IMR-90 (cell line): Measurements from ENCODE around the gene CDH23. TPM values are rescaled to one million over a fixed set of nuclear protein-coding genes. Genes with fewer than 3 reads are reported as not detected.

Source experiments
- ATAC-seq: fragments of 200-7000 bp; cut with Tn5 transposase; 2 replicates; pipeline ENCODE4 v1.9.1; 2020; ENCODE audit warnings: low read depth, mild to moderate bottlenecking, moderate library complexity
- BruUV-seq: library from RNA; stranded (reverse); fragments of 400-500 nt; replicated peaks from 2 replicates; lab custom pipeline; 2021; lab: Mats Ljungman, UMichigan
- CTCF ChIA-PET: fragments of 300-600 bp; formaldehyde crosslinking; extraction: SDS; loops from one replicate; lab custom pipeline; 2021; ENCODE audit warnings: antibody characterized with exemption; lab: Yijun Ruan, JAX
- POLR2A ChIA-PET: fragments of 300-600 bp; sonication (Branson Sonifier 250); formaldehyde crosslinking; loops from one replicate; lab custom pipeline; 2022; ENCODE audit warnings: antibody characterized with exemption; ENCODE audit not compliant: unreplicated experiment; lab: Charles Lee
- DNase-seq: peaks from one replicate; pipeline ENCODE4 v3.0.0; 2013
- H2AFZ ChIP-seq: replicated peaks from 2 replicates; pipeline ENCODE3; 2013; ENCODE audit warnings: low read length, mild to moderate bottlenecking; ENCODE audit not compliant: poor library complexity
- H2AK5ac ChIP-seq: 2 replicates; pipeline ENCODE4 v1.6.1; 2013; ENCODE audit warnings: low read depth, low read length, inconsistent platforms
- H2AK9ac ChIP-seq: replicated peaks from 2 replicates; pipeline ENCODE3; 2013; ENCODE audit warnings: mild to moderate bottlenecking, low read depth, low read length, moderate library complexity; ENCODE audit not compliant: poor library complexity
- H2BK120ac ChIP-seq: 2 replicates; pipeline ENCODE4 v1.6.1; 2013; ENCODE audit warnings: low read depth, low read length, inconsistent platforms
- H2BK15ac ChIP-seq: 3 replicates; pipeline ENCODE4 v1.6.1; 2013; ENCODE audit warnings: low read depth, low read length, inconsistent platforms
- H2BK20ac ChIP-seq: 2 replicates; pipeline ENCODE4 v1.6.1; 2013; ENCODE audit warnings: low read depth, mild to moderate bottlenecking, inconsistent platforms, low read length, moderate library complexity
- H2BK5ac ChIP-seq: 2 replicates; pipeline ENCODE4 v1.6.1; 2013; ENCODE audit warnings: mild to moderate bottlenecking, low read depth, low read length, inconsistent platforms; ENCODE audit not compliant: poor library complexity, severe bottlenecking
- H3K14ac ChIP-seq: replicated peaks from 2 replicates; pipeline ENCODE4 v1.6.1; 2013; ENCODE audit warnings: low read depth, low read length, inconsistent platforms
- H3K18ac ChIP-seq: 2 replicates; pipeline ENCODE4 v1.6.1; 2013; ENCODE audit warnings: low read depth, low read length, control low read depth
- H3K23ac ChIP-seq: 2 replicates; pipeline ENCODE4 v1.6.1; 2013; ENCODE audit warnings: low read depth, low read length, inconsistent platforms
- H3K27ac ChIP-seq: 2 replicates; pipeline ENCODE4 v1.5.1; 2013; ENCODE audit warnings: mild to moderate bottlenecking, control low read depth, low read length; ENCODE audit not compliant: insufficient read depth
- H3K27me3 ChIP-seq: 2 replicates; pipeline ENCODE4 v1.6.1; 2013; ENCODE audit warnings: low read length; ENCODE audit not compliant: control insufficient read depth, insufficient read depth
- H3K36me3 ChIP-seq: 2 replicates; pipeline ENCODE4 v1.6.1; 2013; ENCODE audit warnings: low read length, mixed read lengths; ENCODE audit not compliant: control insufficient read depth, insufficient read depth
- H3K4ac ChIP-seq: 2 replicates; pipeline ENCODE4 v1.6.1; 2013; ENCODE audit warnings: low read depth, low read length, inconsistent platforms
- H3K4me1 ChIP-seq: 2 replicates; pipeline ENCODE4 v1.6.1; 2013; ENCODE audit warnings: low read length, mixed read lengths; ENCODE audit not compliant: control insufficient read depth, insufficient read depth
- H3K4me2 ChIP-seq: 2 replicates; pipeline ENCODE4 v1.6.1; 2013; ENCODE audit warnings: low read depth, mild to moderate bottlenecking, control low read depth, low read length, moderate library complexity
- H3K4me3 ChIP-seq: 2 replicates; pipeline ENCODE4 v1.5.1; 2013; ENCODE audit warnings: low read depth, mild to moderate bottlenecking, control low read depth, low read length, moderate library complexity; ENCODE audit not compliant: insufficient read depth
- H3K56ac ChIP-seq: 2 replicates; pipeline ENCODE4 v1.6.1; 2013; ENCODE audit warnings: low read length, inconsistent platforms; ENCODE audit not compliant: insufficient read depth; ENCODE audit errors: extremely low read depth
- H3K79me1 ChIP-seq, 2 experiments: 2 replicates each; pipeline ENCODE4 v1.6.1; 2013; ENCODE audit warnings: low read length in 2 of 2, inconsistent platforms in 1 of 2, low read depth in 1 of 2
- H3K9ac ChIP-seq: 2 replicates; pipeline ENCODE4 v1.6.1; 2013; ENCODE audit warnings: low read depth, low read length, control low read depth
- H3K9me1 ChIP-seq: 2 replicates; pipeline ENCODE4 v1.6.1; 2013; ENCODE audit warnings: low read length, inconsistent platforms; ENCODE audit not compliant: insufficient read depth
- H3K9me3 ChIP-seq: 2 replicates; pipeline ENCODE4 v1.6.1; 2013; ENCODE audit warnings: low read length; ENCODE audit not compliant: control insufficient read depth, insufficient read depth
- H4K20me1 ChIP-seq: 2 replicates; pipeline ENCODE4 v1.6.1; 2013; ENCODE audit warnings: low read length, inconsistent platforms; ENCODE audit not compliant: insufficient read depth
- H4K5ac ChIP-seq: 2 replicates; pipeline ENCODE4 v1.6.1; 2013; ENCODE audit warnings: mild to moderate bottlenecking, low read depth, low read length, control low read depth
- H4K8ac ChIP-seq, 2 experiments: 2 replicates each; pipeline ENCODE4 v1.6.1; 2013; ENCODE audit warnings: low read depth in 2 of 2, low read length in 2 of 2, control low read depth in 1 of 2, inconsistent platforms in 1 of 2
- H4K91ac ChIP-seq: 2 replicates; pipeline ENCODE4 v1.6.1; 2013; ENCODE audit warnings: low read depth, low read length, inconsistent platforms; ENCODE audit not compliant: insufficient read depth
- BHLHE40 ChIP-seq: fragments of 150-350 bp; IDR thresholded peaks from 2 replicates; pipeline ENCODE4 v1.6.1; 2016; ENCODE audit warnings: mild to moderate bottlenecking, low read depth, low read length
- CHD1 ChIP-seq: IDR thresholded peaks from 2 replicates; pipeline ENCODE4 v1.6.1; 2012; ENCODE audit warnings: low read depth, low read length, improper control_type of control experiment
- FOS ChIP-seq: fragments of 150-350 bp; IDR thresholded peaks from 2 replicates; pipeline ENCODE4 v1.6.1; 2016; ENCODE audit warnings: low read depth, low read length
- MAFK ChIP-seq: IDR thresholded peaks from 2 replicates; pipeline ENCODE4 v1.6.1; 2012; ENCODE audit warnings: low read depth, low read length, improper control_type of control experiment
- MAZ ChIP-seq: IDR thresholded peaks from 2 replicates; pipeline ENCODE4 v1.6.1; 2012; ENCODE audit warnings: low read depth, mild to moderate bottlenecking, low read length, improper control_type of control experiment, moderate library complexity, borderline replicate concordance
- MXI1 ChIP-seq: IDR thresholded peaks from 2 replicates; pipeline ENCODE4 v1.6.1; 2012; ENCODE audit warnings: low read depth, mild to moderate bottlenecking, low read length, moderate library complexity, borderline replicate concordance
- NFE2L2 ChIP-seq: fragments of 150-350 bp; IDR thresholded peaks from 2 replicates; pipeline ENCODE4 v1.6.1; 2016; ENCODE audit warnings: low read depth, mild to moderate bottlenecking, low read length
- POLR2A ChIP-seq: IDR thresholded peaks from 2 replicates; pipeline ENCODE4 v1.6.1; 2012; ENCODE audit warnings: mild to moderate bottlenecking, low read depth, low read length
- RAD21 ChIP-seq: IDR thresholded peaks from 2 replicates; pipeline ENCODE4 v1.6.1; 2012; ENCODE audit warnings: low read length, improper control_type of control experiment
- RCOR1 ChIP-seq: IDR thresholded peaks from 2 replicates; pipeline ENCODE4 v1.6.1; 2012; ENCODE audit warnings: mild to moderate bottlenecking, low read length, improper control_type of control experiment; ENCODE audit not compliant: insufficient replicate concordance
- RFX5 ChIP-seq: IDR thresholded peaks from 2 replicates; pipeline ENCODE4 v1.8.0; 2012; ENCODE audit warnings: low read depth, mild to moderate bottlenecking, low read length, moderate library complexity
- SMC3 ChIP-seq: fragments of 150-350 bp; IDR thresholded peaks from 2 replicates; pipeline ENCODE4 v1.6.1; 2016; ENCODE audit warnings: low read depth, mild to moderate bottlenecking, antibody characterized with exemption, low read length, moderate library complexity
- dilution Hi-C: fragments of 300-500 bp; cut with HindIII; formaldehyde crosslinking; loops from one replicate; pipeline ENCODE4 v1.14.3; 2018; ENCODE audit warnings: low sequenced_read_pairs; ENCODE audit not compliant: unreplicated experiment
- in situ Hi-C: fragments of 300-500 bp; cut with MboI; formaldehyde crosslinking; loops from 3 replicates; pipeline ENCODE4 v1.14.3; 2019; ENCODE audit warnings: low sequenced_read_pairs, inconsistent platforms, mixed read lengths
- intact Hi-C: fragments of 100-400 bp; cut with micrococcal nuclease; formaldehyde crosslinking; loops from 2 replicates; pipeline ENCODE4 v1.10.0; 2022
- polyA plus RNA-seq, 3 experiments: library from polyadenylated mRNA; depleted of rRNA; stranded (reverse); fragments of >200 nt; gene quantifications; 2 replicates each; pipeline ENCODE4 v1.2.3, GENCODE V29; 2012; ENCODE audit warnings: low replicate concordance in 1 of 3
- total RNA-seq: library from RNA; depleted of rRNA; stranded (reverse); fragments of >200 nt; gene quantifications from 2 replicates; pipeline ENCODE4 v1.2.3, GENCODE V29; 2012
- TF ChIP-seq, protein P1 (sequence below): fragments of 150-350 bp; IDR thresholded peaks from 2 replicates; pipeline ENCODE4 v1.6.1; 2017; ENCODE audit warnings: mild to moderate bottlenecking, antibody characterized with exemption, low read length, low read depth
- TF ChIP-seq, protein P2 (sequence below): fragments of 150-350 bp; IDR thresholded peaks from 2 replicates; pipeline ENCODE4 v1.6.1; 2016; ENCODE audit warnings: low read depth, mild to moderate bottlenecking, low read length, moderate library complexity, borderline replicate concordance
- TF ChIP-seq, protein P3 (sequence below): conservative IDR thresholded peaks from 2 replicates; pipeline ENCODE4 v1.5.1; 2012; ENCODE audit warnings: mild to moderate bottlenecking, low read depth, low read length, improper control_type of control experiment

The CDH23 gene
- total and polyA plus RNA-seq, 2 of the 4 experiments (the other 2 are of a cell fraction) = under 0.01 to 0.03 TPM

DNA sequence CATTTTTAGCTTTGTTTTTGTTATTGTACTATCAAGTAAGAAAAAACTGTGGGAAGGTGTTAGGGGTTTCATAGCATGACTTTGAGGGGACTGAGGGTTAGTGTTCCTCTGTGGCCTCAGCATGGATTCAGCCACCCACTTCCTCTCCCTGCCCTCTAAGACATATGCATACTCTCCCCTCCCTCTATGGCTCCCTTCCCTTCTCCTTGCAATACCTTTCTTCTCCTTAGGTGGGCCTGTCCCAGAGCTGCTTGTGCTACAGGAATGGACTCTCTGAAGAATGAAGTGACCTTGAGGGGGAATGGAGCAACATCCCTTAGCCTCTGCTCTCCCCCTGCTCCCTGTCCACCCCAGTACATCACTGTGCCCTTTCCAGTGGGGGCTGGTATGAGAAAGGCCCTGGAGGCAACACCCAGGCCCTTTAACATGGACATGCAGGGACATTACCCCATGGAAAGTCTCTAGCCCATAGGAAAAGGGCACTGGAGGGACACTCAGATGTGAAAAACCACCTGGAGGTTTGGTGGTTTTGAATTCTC is 22.4 kb downstream of the CDH23 start:
- TF ChIP-seq FOS (no peak), RAD21 (no peak), MXI1 (no peak), SMC3 (no peak), MAFK (no peak), POLR2A (no peak), BHLHE40 (no peak), CHD1 (no peak), NFE2L2 (no peak), MAZ (no peak), RCOR1 (no peak), RFX5 (no peak)
- TF ChIP-seq, protein P1, sequence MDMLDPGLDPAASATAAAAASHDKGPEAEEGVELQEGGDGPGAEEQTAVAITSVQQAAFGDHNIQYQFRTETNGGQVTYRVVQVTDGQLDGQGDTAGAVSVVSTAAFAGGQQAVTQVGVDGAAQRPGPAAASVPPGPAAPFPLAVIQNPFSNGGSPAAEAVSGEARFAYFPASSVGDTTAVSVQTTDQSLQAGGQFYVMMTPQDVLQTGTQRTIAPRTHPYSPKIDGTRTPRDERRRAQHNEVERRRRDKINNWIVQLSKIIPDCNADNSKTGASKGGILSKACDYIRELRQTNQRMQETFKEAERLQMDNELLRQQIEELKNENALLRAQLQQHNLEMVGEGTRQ = no peak
- TF ChIP-seq, protein P2, sequence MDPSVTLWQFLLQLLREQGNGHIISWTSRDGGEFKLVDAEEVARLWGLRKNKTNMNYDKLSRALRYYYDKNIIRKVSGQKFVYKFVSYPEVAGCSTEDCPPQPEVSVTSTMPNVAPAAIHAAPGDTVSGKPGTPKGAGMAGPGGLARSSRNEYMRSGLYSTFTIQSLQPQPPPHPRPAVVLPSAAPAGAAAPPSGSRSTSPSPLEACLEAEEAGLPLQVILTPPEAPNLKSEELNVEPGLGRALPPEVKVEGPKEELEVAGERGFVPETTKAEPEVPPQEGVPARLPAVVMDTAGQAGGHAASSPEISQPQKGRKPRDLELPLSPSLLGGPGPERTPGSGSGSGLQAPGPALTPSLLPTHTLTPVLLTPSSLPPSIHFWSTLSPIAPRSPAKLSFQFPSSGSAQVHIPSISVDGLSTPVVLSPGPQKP = no peak
- TF ChIP-seq, protein P3, sequence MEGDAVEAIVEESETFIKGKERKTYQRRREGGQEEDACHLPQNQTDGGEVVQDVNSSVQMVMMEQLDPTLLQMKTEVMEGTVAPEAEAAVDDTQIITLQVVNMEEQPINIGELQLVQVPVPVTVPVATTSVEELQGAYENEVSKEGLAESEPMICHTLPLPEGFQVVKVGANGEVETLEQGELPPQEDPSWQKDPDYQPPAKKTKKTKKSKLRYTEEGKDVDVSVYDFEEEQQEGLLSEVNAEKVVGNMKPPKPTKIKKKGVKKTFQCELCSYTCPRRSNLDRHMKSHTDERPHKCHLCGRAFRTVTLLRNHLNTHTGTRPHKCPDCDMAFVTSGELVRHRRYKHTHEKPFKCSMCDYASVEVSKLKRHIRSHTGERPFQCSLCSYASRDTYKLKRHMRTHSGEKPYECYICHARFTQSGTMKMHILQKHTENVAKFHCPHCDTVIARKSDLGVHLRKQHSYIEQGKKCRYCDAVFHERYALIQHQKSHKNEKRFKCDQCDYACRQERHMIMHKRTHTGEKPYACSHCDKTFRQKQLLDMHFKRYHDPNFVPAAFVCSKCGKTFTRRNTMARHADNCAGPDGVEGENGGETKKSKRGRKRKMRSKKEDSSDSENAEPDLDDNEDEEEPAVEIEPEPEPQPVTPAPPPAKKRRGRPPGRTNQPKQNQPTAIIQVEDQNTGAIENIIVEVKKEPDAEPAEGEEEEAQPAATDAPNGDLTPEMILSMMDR = no peak
- H3K27me3 ChIP-seq = peaks cover 6% of the 10 kb centered on the region; the same call in 1 of the 2 replicates
- POLR2A ChIA-PET = no interaction called here

More for the DNA sequence above, 22.4 kb downstream of the CDH23 start:
- Histone ChIP-seq H4K5ac (no peak overlapping the region), H3K18ac (no peak overlapping the region), H3K4me1 (no peaks in the 10 kb centered on the region), H2BK5ac (no peak overlapping the region), H2AK5ac (no peak overlapping the region), H3K4me3 (no peak overlapping the region), H3K27ac (no peak overlapping the region), H3K9me3 (peaks cover 5% of the 10 kb centered on the region; the same call in 1 of the 2 replicates), H2BK20ac (no peak overlapping the region), H2BK120ac (no peak overlapping the region), H2AFZ (no peak overlapping the region), H2BK15ac (no peak overlapping the region), H3K14ac (no peak overlapping the region), H3K9ac (no peak overlapping the region), H3K4ac (no peak overlapping the region), H4K8ac (no peak overlapping the region), H2AK9ac (no peak overlapping the region), H3K4me2 (no peak overlapping the region), H4K91ac (no peak overlapping the region), H4K20me1 (no peaks in the 10 kb centered on the region), H3K36me3 (no peaks in the 10 kb centered on the region), H3K56ac (no peak overlapping the region), H3K23ac (no peak overlapping the region), H3K9me1 (no peaks in the 10 kb centered on the region), H3K79me1 (no peaks in the 10 kb centered on the region)
- CTCF ChIA-PET = no interaction called here
- DNase-seq (no peak), ATAC-seq (no peak)
- dilution Hi-C loops (no loop called here), intact Hi-C loops (no loop called here), in situ Hi-C loops (no loop called here)
- no TSS peak for BruUV-seq
